SU-DHL-6 (cell line): ENCODE results near the gene GGT6.

Experiments
- CTCF ChIP-seq: fragments of 200-600 bp; sonication (generic); IDR thresholded peaks from one replicate; pipeline ENCODE4 v1.5.1; 2017; ENCODE audit warnings: antibody characterized with exemption, mild to moderate bottlenecking, low read length, moderate library complexity; ENCODE audit not compliant: insufficient read depth, poor library complexity, severe bottlenecking
- EZH2phosphoT487 ChIP-seq: fragments of 200-600 bp; sonication (generic), shearing (Covaris generic); conservative IDR thresholded peaks from 2 replicates; pipeline ENCODE4 v1.6.1; 2018; ENCODE audit warnings: mild to moderate bottlenecking, antibody characterized with exemption, low read length, moderate library complexity, mixed read lengths

DNA sequence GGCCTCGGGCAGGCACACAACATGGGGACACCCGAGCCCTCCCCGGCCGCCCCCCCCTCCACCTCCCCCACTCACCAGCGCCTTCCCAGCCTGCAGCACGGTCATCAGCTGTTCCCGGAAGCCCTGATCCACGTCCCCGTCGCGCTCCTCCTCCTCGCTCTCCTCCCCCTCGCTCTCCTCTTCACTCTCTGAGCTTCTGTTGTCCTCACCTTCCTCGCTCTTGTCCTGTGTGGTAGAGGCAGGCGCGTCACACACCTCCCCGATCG is 15.5 kb downstream of the GGT6 start:
- TF ChIP-seq CTCF (no peak), EZH2phosphoT487 (no peak)
